Thymus (tissue), 11 donors: ENCODE measurements around the gene HECTD3. TPM values are rescaled to one million over a fixed set of nuclear protein-coding genes. Genes with fewer than 3 reads are reported as not detected.

ENCODE experiments used
- DNase-seq, 9 donors: peaks; one replicate each; pipeline ENCODE4 v3.0.0-alpha.2; 2013; ENCODE audit warnings: low spot score in 9 of 9, low read depth in 6 of 9, missing footprints in 1 of 9
- H3K27ac ChIP-seq, 2 donors: one replicate each; pipeline ENCODE4 v1.5.1; 2013; ENCODE audit warnings: control low read depth in 1 of 2, low read depth in 1 of 2, low read length in 1 of 2, mild to moderate bottlenecking in 1 of 2, moderate library complexity in 1 of 2
- H3K27me3 ChIP-seq, 2 donors: one replicate each; pipeline ENCODE4 v1.5.1; 2013; ENCODE audit warnings: low read length in 1 of 2; ENCODE audit not compliant: control insufficient read depth in 2 of 2, insufficient read depth in 1 of 2
- H3K36me3 ChIP-seq, 2 donors: one replicate each; pipeline ENCODE4 v1.5.1; 2013; ENCODE audit warnings: low read length in 1 of 2, mild to moderate bottlenecking in 1 of 2, moderate library complexity in 1 of 2; ENCODE audit not compliant: control insufficient read depth in 2 of 2, insufficient read depth in 2 of 2
- H3K4me1 ChIP-seq, 2 donors: one replicate each; pipeline ENCODE4 v1.5.1; 2013; ENCODE audit warnings: low read length in 2 of 2; ENCODE audit not compliant: control insufficient read depth in 2 of 2, insufficient read depth in 2 of 2
- H3K4me3 ChIP-seq, 2 donors: one replicate each; pipeline ENCODE4 v1.5.1; 2013; ENCODE audit warnings: low read length in 2 of 2, control low read depth in 1 of 2, mild to moderate bottlenecking in 1 of 2
- H3K9me3 ChIP-seq, 2 donors: one replicate each; pipeline ENCODE4 v1.5.1; 2013; ENCODE audit warnings: low read length in 1 of 2, mild to moderate bottlenecking in 1 of 2; ENCODE audit not compliant: control insufficient read depth in 2 of 2, insufficient read depth in 1 of 2
- WGBS: extraction: QIAGEN DNeasy Blood & Tissue Kit; methylation state at CpG from one replicate; pipeline ENCODE4 v1.1.7; 2013; 5-methylcytosine and 5-hydroxymethylcytosine counted together
- polyA plus RNA-seq: library from polyadenylated mRNA; stranded (reverse); fragments of 200-250 nt; gene quantifications from one replicate; pipeline ENCODE4 v1.2.3, GENCODE V29; 2013
- total RNA-seq: library from RNA; stranded (reverse); fragments of 120-200 nt; gene quantifications from one replicate; pipeline ENCODE4 v1.2.4, GENCODE V29; 2013
- donor health status: healthy.

The HECTD3 gene
- total and polyA plus RNA-seq, 2 donors: 8.0 to 22.5 TPM

GRCh38 chr1:45016767-45017166, 5.6 kb upstream of the HECTD3 start:
- Histone ChIP-seq H3K9me3 (no peaks in the 10 kb centered on the region), H3K36me3 (peaks cover 9% of the 10 kb centered on the region in 2 donors), H3K27ac (no peak overlapping the region), H3K4me3 (no peak overlapping the region), H3K27me3 (no peaks in the 10 kb centered on the region), H3K4me1 (peaks cover 5 to 20% of the 10 kb centered on the region in 2 donors)
- no peak for DNase-seq
- WGBS: 72% methylated on average over 6 of the region's 6 CpGs

DNA sequence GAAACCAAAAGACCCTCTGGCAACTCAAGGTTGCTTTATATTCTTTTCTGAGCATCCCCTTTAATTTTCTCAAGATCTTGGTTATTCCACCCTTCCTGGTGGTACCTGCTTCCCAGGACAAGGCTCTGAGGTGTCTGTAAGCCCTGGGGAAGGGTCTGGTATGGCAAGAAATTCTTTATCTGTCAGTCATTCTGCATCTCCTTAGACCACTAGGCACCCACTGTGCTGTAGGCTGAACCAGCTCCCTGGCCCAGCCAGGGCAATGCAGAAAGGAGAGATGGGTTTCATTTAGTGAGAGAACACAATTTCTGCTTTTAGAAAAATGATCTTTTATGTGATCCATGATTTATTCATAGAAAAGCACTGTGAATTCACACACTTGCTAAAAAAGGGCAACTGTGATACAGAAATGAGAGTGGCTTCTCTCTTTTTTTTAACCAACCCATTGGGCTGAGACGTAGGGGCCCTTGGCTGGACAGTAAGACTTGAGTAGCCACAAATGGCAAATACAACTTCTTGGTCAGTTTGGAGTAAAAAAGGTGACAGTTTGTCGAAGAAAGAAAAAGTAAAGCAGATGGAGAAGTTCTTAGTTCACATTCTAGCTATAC, 5.1 kb upstream of the HECTD3 start:
- no peak for DNase-seq
- WGBS: 75% methylated on average over 2 of the region's 2 CpGs
- peaks cover 9 to 26% of the 10 kb centered on the region in 2 donors for H3K4me1 ChIP-seq
- H3K4me3 ChIP-seq: no peak overlapping the region
- peaks cover 9% of the 10 kb centered on the region in 2 donors for H3K36me3 ChIP-seq
- no peaks in the 10 kb centered on the region for H3K27me3 ChIP-seq
- H3K9me3 ChIP-seq: no peaks in the 10 kb centered on the region
- H3K27ac ChIP-seq: no peak overlapping the region

GRCh38 chr1:45015683-45016082, 4.6 kb upstream of the HECTD3 start:
- no peak overlapping the region for H3K27ac ChIP-seq
- H3K36me3 ChIP-seq: peaks cover 9% of the 10 kb centered on the region in 2 donors
- WGBS: 93% methylated on average over 2 of the region's 2 CpGs
- no peaks in the 10 kb centered on the region for H3K9me3 ChIP-seq
- H3K4me3 ChIP-seq: no peak overlapping the region
- peaks cover 9 to 26% of the 10 kb centered on the region in 2 donors for H3K4me1 ChIP-seq
- H3K27me3 ChIP-seq: no peaks in the 10 kb centered on the region
- DNase-seq: no peak

DNA sequence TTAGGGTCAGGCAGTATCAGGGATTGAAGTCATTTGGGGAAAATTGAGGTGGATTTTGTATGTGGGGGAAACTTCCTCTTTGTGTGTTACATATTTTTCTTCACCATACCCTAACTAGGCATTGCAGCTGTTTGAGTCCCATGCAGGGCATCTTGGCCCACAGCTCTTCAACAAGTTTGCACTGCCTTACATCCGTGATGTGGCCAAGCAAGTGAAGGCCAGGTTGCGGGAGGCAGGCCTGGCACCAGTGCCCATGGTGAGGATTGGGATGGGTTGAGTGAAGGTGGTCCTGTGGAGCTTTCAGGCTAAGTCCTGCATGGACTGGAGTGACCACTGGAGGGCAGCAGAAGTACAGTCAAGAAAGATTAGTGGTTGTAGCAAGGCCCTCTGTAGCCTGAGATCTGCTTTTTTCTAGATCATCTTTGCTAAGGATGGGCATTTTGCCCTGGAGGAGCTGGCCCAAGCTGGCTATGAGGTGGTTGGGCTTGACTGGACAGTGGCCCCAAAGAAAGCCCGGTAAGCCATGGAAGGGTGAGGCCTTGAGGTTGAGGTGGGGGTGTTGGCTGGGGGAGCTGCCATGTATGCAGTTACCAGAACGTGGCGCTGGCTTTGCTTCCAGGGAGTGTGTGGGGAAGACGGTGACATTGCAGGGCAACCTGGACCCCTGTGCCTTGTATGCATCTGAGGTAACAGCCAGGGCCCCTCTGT, 3.4 kb upstream of the HECTD3 start:
- no peak overlapping the region for H3K27ac ChIP-seq
- H3K36me3 ChIP-seq: peaks cover 11 to 13% of the 10 kb centered on the region in 2 donors
- no peaks in the 10 kb centered on the region for H3K9me3 ChIP-seq
- H3K27me3 ChIP-seq: no peaks in the 10 kb centered on the region
- no peak overlapping the region for H3K4me3 ChIP-seq
- peaks cover 17 to 37% of the 10 kb centered on the region in 2 donors for H3K4me1 ChIP-seq
- peak in 8 of 9 donors; percentile 63 to 88 (median 80) for DNase-seq
- 66% methylated on average over 6 of the region's 6 CpGs for WGBS

DNA sequence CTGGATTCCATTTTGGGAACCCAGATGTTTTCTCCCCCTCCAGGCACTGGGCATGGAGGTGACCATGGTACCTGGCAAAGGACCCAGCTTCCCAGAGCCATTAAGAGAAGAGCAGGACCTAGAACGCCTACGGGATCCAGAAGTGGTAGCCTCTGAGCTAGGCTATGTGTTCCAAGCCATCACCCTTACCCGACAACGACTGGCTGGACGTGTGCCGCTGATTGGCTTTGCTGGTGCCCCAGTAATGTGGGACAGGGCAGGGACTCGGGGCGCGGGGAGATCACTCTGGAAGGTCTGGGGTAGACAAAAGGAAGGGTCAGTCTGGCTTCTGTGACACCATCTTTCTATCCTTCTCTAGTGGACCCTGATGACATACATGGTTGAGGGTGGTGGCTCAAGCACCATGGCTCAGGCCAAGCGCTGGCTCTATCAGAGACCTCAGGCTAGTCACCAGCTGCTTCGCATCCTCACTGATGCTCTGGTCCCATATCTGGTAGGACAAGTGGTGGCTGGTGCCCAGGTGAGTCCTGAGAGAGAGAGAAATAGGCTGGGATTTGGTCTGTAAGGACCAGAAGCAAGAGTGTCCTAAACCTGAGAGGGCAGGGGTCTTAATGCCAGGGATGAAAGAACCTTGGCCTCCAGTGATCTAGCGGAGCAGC, 2.6 kb upstream of the HECTD3 start:
- no peak for DNase-seq
- H3K4me3 ChIP-seq: no peak overlapping the region

GRCh38 chr1:45012639-45013278, 1.6 kb upstream of the HECTD3 start:
- H3K27me3 ChIP-seq: no peaks in the 10 kb centered on the region
- 4% methylated on average over 21 of the region's 21 CpGs for WGBS
- H3K4me3 ChIP-seq: peak overlapping the region; percentile 75 to 78
- H3K36me3 ChIP-seq: peaks cover 27 to 30% of the 10 kb centered on the region in 2 donors
- DNase-seq: peak in 2 of 9 donors; percentile 26 to 45
- peaks cover 18 to 37% of the 10 kb centered on the region in 2 donors for H3K4me1 ChIP-seq
- peak overlapping the region in 1 of 2 donors; percentile 69 for H3K27ac ChIP-seq
- H3K9me3 ChIP-seq: no peaks in the 10 kb centered on the region

More for the DNA sequence above, 2.6 kb upstream of the HECTD3 start:
- peaks cover 18 to 21% of the 10 kb centered on the region in 2 donors for H3K36me3 ChIP-seq
- peaks cover 18 to 37% of the 10 kb centered on the region in 2 donors for H3K4me1 ChIP-seq
- H3K27me3 ChIP-seq: no peaks in the 10 kb centered on the region
- WGBS: 88% methylated on average over 12 of the region's 12 CpGs
- H3K27ac ChIP-seq: no peak overlapping the region
- H3K9me3 ChIP-seq: no peaks in the 10 kb centered on the region

- under 1% methylated on average over 21 of the region's 21 CpGs for WGBS
- no peaks in the 10 kb centered on the region for H3K27me3 ChIP-seq
- H3K36me3 ChIP-seq: peaks cover 34 to 37% of the 10 kb centered on the region in 2 donors
- H3K9me3 ChIP-seq: no peaks in the 10 kb centered on the region
- peaks cover 18 to 37% of the 10 kb centered on the region in 2 donors for H3K4me1 ChIP-seq
- peak; percentile 85 to 97 (median 93) for DNase-seq
- peak within 1 kb of the TSS; percentile 79 to 80 for H3K27ac ChIP-seq
- peak within 1 kb of the TSS; percentile 75 to 78 for H3K4me3 ChIP-seq
Measured at GRCh38 chr1:45011837-45012638, 914 bp upstream of the HECTD3 start, which contains the start of gene UROD. Gene UROD, plus strand, starts transcription at chr1:45012254. Its CDS starts 12 bp downstream, at chr1:45012266.
